HG03066 (cell line): ENCODE results near the gene SARS1.
A peak's percentile ranks its signal among the peaks of the same experiment; 100 is the strongest.
"Not testable (repeated sequence)": the region's sequence is repeated elsewhere in the genome, so short reads cannot be mapped to it uniquely, and the experiment has no call there.

Experiments
- ATAC-seq: cut with Tn5 transposase; IDR thresholded peaks from one replicate; pipeline ENCODE4 v1.9.1; 2021; ENCODE audit warnings: low read depth; ENCODE audit not compliant: unreplicated experiment

The SARS1 gene

GRCh38 chr1:109213824-109214693 lies at the start of gene SARS1:
TSS of gene SARS1 (plus strand) at chr1:109213918. CDS start at chr1:109213993, 75 bp downstream.
- peak; percentile 69 for ATAC-seq

- no peak for ATAC-seq
These were observed 49.2 kb upstream of the SARS1 start for GRCh38 chr1:109164538-109164937.

- peak; percentile 60 for ATAC-seq
These were observed 46.7 kb upstream of the SARS1 start for GRCh38 chr1:109167001-109167506.

GRCh38 chr1:109170035-109170764 lies 43.5 kb upstream of the SARS1 start:
- ATAC-seq = no peak

- ATAC-seq = no peak
These were observed 42.1 kb upstream of the SARS1 start for GRCh38 chr1:109171646-109172045.

GRCh38 chr1:109176349-109176748 lies 37.4 kb upstream of the SARS1 start:
- ATAC-seq = not testable (repeated sequence)

- ATAC-seq = not testable (repeated sequence)
These were observed 33.0 kb upstream of the SARS1 start for GRCh38 chr1:109180715-109181084.

GRCh38 chr1:109181085-109181806 lies 32.5 kb upstream of the SARS1 start:
- no peak for ATAC-seq

GRCh38 chr1:109181807-109182163 lies 31.9 kb upstream of the SARS1 start:
- no peak for ATAC-seq

GRCh38 chr1:109183058-109183738 lies 30.5 kb upstream of the SARS1 start:
- no peak for ATAC-seq

- no peak for ATAC-seq
These were observed 29.0 kb upstream of the SARS1 start for GRCh38 chr1:109184687-109185086.

GRCh38 chr1:109185357-109185756 lies 28.4 kb upstream of the SARS1 start:
- no peak for ATAC-seq

- no peak for ATAC-seq
These were observed 27.6 kb upstream of the SARS1 start for GRCh38 chr1:109185990-109186732.

GRCh38 chr1:109186733-109187086 lies 27.0 kb upstream of the SARS1 start:
- no peak for ATAC-seq

- no peak for ATAC-seq
These were observed 26.6 kb upstream of the SARS1 start for GRCh38 chr1:109187127-109187526.

GRCh38 chr1:109188200-109188599 lies 25.5 kb upstream of the SARS1 start:
- no peak for ATAC-seq

- no peak for ATAC-seq
These were observed 24.9 kb upstream of the SARS1 start for GRCh38 chr1:109188781-109189180.

- no peak for ATAC-seq
These were observed 23.5 kb upstream of the SARS1 start for GRCh38 chr1:109190189-109190588.

GRCh38 chr1:109191377-109191776 lies 22.3 kb upstream of the SARS1 start:
- ATAC-seq = no peak

- ATAC-seq = no peak
These were observed 21.8 kb upstream of the SARS1 start for GRCh38 chr1:109191891-109192290.
